ENCODE measurements around the gene CPNE1.
A peak's percentile ranks its signal among the peaks of the same experiment; 100 is the strongest.

CPNE1 gene

GRCh38 chr20:35617397-35618262 lies 47.1 kb downstream of the CPNE1 start:
- no peak for TF ChIP-seq ZFX (IDR thresholded peaks at IDR 0.05; ENCODE audit: borderline replicate concordance)
- TF ChIP-seq CTCF (IDR thresholded peaks at IDR 0.05), result peak; percentile 23
- H3K27ac ChIP-seq, result peak overlapping the region; percentile 88

- TF ChIP-seq ZFX (IDR thresholded peaks at IDR 0.05; ENCODE audit: borderline replicate concordance), result no peak
- TF ChIP-seq CTCF (IDR thresholded peaks at IDR 0.05), result no peak
- H3K27ac ChIP-seq, result peak overlapping the region; percentile 88
These were observed 48.0 kb downstream of the CPNE1 start for GRCh38 chr20:35616465-35617396.

GRCh38 chr20:35615667-35616464 lies 48.8 kb downstream of the CPNE1 start, which contains the start of gene SPAG4:
Gene SPAG4 (plus strand): TSS chr20:35615829. CDS start chr20:35616004, 175 bp downstream.
- H3K27ac ChIP-seq, result peak within 1 kb of the TSS; percentile 88
- TF ChIP-seq CTCF (IDR thresholded peaks at IDR 0.05) (no peak), ZFX (IDR thresholded peaks at IDR 0.05; ENCODE audit: borderline replicate concordance) (no peak)

- TF ChIP-seq ZFX (IDR thresholded peaks at IDR 0.05; ENCODE audit: borderline replicate concordance) (no peak), CTCF (IDR thresholded peaks at IDR 0.05) (no peak)
- H3K27ac ChIP-seq, result no peak overlapping the region
These were observed 53.2 kb downstream of the CPNE1 start for GRCh38 chr20:35611482-35611881.

- TF ChIP-seq CTCF (IDR thresholded peaks at IDR 0.05) (no peak), ZFX (IDR thresholded peaks at IDR 0.05; ENCODE audit: borderline replicate concordance) (no peak)
- H3K27ac ChIP-seq, result no peak overlapping the region
These were observed 53.8 kb downstream of the CPNE1 start for GRCh38 chr20:35610833-35611427.

- no peak for TF ChIP-seq ZFX (IDR thresholded peaks at IDR 0.05; ENCODE audit: borderline replicate concordance)
- no peak for TF ChIP-seq CTCF (IDR thresholded peaks at IDR 0.05)
- no peak overlapping the region for H3K27ac ChIP-seq
These were observed 57.5 kb downstream of the CPNE1 start for GRCh38 chr20:35607003-35607735.
